ENCODE results near the gene RAF1. TPM values are rescaled to one million over a fixed set of nuclear protein-coding genes. Genes with fewer than 3 reads are reported as not detected.

Gene RAF1
- total and polyA plus RNA-seq, 2 donors (not counting 1 experiment from before 2014, with no cell fraction given), result 134 to 258 TPM

DNA sequence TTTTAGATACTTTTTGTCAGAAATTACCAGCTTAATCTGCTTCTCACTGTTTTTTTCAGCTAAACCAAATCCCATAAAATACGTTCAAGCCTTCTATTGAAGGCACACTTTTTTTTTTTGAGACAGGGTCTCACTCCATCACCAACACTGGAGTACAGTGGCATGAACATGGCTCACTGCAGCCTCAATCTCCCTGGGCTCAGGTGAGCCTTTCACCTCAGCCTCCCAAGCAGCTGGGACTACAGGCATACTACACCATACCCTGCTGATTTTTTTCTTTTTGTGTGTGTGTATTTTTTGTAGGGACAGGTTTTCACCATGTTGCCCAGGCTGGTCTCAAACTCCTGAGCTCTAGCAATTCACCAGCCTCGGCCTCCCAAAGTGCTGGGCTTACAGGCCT is 3.7 kb downstream of the RAF1 start:
- H4K20me1 ChIP-seq (ENCODE audit: control insufficient read depth, extremely low read depth, insufficient read depth, low read length), result no peaks in the 10 kb centered on the region
- peaks cover 83% of the 10 kb centered on the region for H3K79me2 ChIP-seq (ENCODE audit: control insufficient read depth, insufficient read depth, low read length)
- H3K27ac ChIP-seq (ENCODE audit: insufficient read depth, low read length), result peak overlapping the region; percentile 37
- H3K9ac ChIP-seq (ENCODE audit: insufficient read depth, low read length), result no peak overlapping the region
- no peak for DNase-seq (ENCODE audit: low read depth in 2 of 2)
- TF ChIP-seq, protein P1, sequence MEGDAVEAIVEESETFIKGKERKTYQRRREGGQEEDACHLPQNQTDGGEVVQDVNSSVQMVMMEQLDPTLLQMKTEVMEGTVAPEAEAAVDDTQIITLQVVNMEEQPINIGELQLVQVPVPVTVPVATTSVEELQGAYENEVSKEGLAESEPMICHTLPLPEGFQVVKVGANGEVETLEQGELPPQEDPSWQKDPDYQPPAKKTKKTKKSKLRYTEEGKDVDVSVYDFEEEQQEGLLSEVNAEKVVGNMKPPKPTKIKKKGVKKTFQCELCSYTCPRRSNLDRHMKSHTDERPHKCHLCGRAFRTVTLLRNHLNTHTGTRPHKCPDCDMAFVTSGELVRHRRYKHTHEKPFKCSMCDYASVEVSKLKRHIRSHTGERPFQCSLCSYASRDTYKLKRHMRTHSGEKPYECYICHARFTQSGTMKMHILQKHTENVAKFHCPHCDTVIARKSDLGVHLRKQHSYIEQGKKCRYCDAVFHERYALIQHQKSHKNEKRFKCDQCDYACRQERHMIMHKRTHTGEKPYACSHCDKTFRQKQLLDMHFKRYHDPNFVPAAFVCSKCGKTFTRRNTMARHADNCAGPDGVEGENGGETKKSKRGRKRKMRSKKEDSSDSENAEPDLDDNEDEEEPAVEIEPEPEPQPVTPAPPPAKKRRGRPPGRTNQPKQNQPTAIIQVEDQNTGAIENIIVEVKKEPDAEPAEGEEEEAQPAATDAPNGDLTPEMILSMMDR (conservative IDR thresholded peaks at IDR 0.05 in 1 of 2, IDR thresholded peaks at IDR 0.05 in 1 of 2; ENCODE audit: low read depth in 1 of 2, low read length in 2 of 2), result no peak
- no peak for TF ChIP-seq EZH2 (IDR thresholded peaks at IDR 0.05; ENCODE audit: low read length, missing control alignments)
- no peaks in the 10 kb centered on the region for H3K9me3 ChIP-seq (ENCODE audit: control insufficient read depth, insufficient read depth, low read depth, low read length)
- no peaks in the 10 kb centered on the region for H3K27me3 ChIP-seq (ENCODE audit: control insufficient read depth, insufficient read depth, low read length)
- H2AFZ ChIP-seq (ENCODE audit: low read length), result no peak overlapping the region
- H3K4me2 ChIP-seq (ENCODE audit: extremely low read depth, insufficient read depth, low read length), result peak overlapping the region; percentile 44
- H3K4me3 ChIP-seq (replicated peaks in 1 of 4; ENCODE audit: control extremely low read depth in 1 of 4, insufficient read depth in 1 of 4, low read depth in 3 of 4, low read length in 4 of 4), result peak overlapping the region in 1 of 4 experiments; percentile 69
- H3K4me1 ChIP-seq (ENCODE audit: control insufficient read depth, extremely low read depth, insufficient read depth, low read length), result peaks cover 14% of the 10 kb centered on the region
- no peaks in the 10 kb centered on the region for H3K36me3 ChIP-seq (ENCODE audit: control insufficient read depth, insufficient read depth, low read length)

DNA sequence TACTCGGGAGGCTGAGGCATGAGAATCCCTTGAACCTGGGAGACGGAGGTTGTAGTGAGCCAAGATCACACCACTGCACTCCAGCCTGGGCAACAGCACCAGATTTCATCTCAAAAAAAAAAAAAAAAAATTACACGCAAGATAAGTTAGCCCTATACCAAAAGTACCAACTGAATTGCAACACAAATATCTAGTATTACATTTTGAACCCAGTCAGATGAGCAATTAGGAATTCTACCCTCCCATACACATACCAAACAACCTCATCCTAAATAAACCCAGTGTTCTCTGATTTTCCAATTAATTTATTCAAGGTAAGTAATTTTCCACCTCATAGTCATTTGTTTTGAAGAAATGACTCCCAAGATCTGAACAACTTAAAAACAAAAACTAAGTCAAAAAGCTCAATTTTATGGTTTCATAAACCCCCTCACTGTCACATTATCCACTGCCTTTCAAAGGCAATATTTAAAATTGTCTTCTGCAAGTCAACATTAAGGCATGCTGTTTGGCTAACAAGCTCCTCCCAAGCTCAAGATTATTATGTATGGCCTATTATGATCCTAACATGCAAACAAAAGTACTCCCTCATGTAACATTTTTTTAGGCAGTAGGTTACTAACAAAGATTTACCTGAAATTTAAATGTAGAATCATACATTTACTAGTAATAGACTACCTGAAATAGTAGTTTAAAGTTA is 4.5 kb downstream of the RAF1 start:
- peak; percentile 17 to 52 for DNase-seq (ENCODE audit: low read depth in 2 of 2)

DNA sequence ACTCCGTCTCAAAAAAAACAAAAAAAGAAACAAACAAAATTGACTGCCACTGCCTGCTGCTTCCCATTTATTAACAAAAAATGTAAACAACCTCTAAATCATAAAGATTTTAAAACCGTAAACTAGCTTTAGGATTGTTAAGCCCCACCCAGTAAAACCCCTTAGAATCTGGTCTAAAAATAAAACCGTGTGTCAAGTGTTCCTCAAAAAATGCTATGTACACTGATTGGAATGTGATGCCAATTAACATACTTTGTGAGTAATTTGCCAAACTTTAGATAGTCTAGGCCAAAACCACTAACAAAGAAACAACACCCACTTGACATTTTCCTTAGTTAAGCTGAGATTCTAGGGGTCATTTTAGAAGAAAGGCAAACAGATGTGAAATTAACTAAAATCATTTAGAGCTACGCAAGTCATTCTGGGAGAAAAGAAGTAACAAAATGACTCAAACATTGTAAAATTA is 5.3 kb downstream of the RAF1 start:
- peak; percentile 84 to 94 for DNase-seq (ENCODE audit: low read depth in 2 of 2)
- H2AFZ ChIP-seq (ENCODE audit: low read length), result no peak overlapping the region
- no peak overlapping the region for H3K9ac ChIP-seq (ENCODE audit: insufficient read depth, low read length)
- H3K79me2 ChIP-seq (ENCODE audit: control insufficient read depth, insufficient read depth, low read length), result peaks cover 96% of the 10 kb centered on the region
- no peaks in the 10 kb centered on the region for H3K36me3 ChIP-seq (ENCODE audit: control insufficient read depth, insufficient read depth, low read length)
- H3K4me2 ChIP-seq (ENCODE audit: extremely low read depth, insufficient read depth, low read length), result peak overlapping the region; percentile 42
- peaks cover 15% of the 10 kb centered on the region for H3K4me1 ChIP-seq (ENCODE audit: control insufficient read depth, extremely low read depth, insufficient read depth, low read length)
- peak overlapping the region in 1 of 4 experiments; percentile 9 for H3K4me3 ChIP-seq (replicated peaks in 1 of 4; ENCODE audit: control extremely low read depth in 1 of 4, insufficient read depth in 1 of 4, low read depth in 3 of 4, low read length in 4 of 4)
- TF ChIP-seq EZH2 (IDR thresholded peaks at IDR 0.05; ENCODE audit: low read length, missing control alignments), result no peak
- TF ChIP-seq, protein P1 (conservative IDR thresholded peaks at IDR 0.05 in 1 of 2, IDR thresholded peaks at IDR 0.05 in 1 of 2; ENCODE audit: low read depth in 1 of 2, low read length in 2 of 2), result no peak
- no peaks in the 10 kb centered on the region for H4K20me1 ChIP-seq (ENCODE audit: control insufficient read depth, extremely low read depth, insufficient read depth, low read length)
- H3K9me3 ChIP-seq (ENCODE audit: control insufficient read depth, insufficient read depth, low read depth, low read length), result no peaks in the 10 kb centered on the region
- H3K27me3 ChIP-seq (ENCODE audit: control insufficient read depth, insufficient read depth, low read length), result no peaks in the 10 kb centered on the region
- peak overlapping the region; percentile 80 for H3K27ac ChIP-seq (ENCODE audit: insufficient read depth, low read length)

More for the DNA sequence above, 4.5 kb downstream of the RAF1 start:
- TF ChIP-seq, protein P1 (conservative IDR thresholded peaks at IDR 0.05 in 1 of 2, IDR thresholded peaks at IDR 0.05 in 1 of 2; ENCODE audit: low read depth in 1 of 2, low read length in 2 of 2), result no peak
- no peak for TF ChIP-seq EZH2 (IDR thresholded peaks at IDR 0.05; ENCODE audit: low read length, missing control alignments)
- Histone ChIP-seq H3K4me1 (ENCODE audit: control insufficient read depth, extremely low read depth, insufficient read depth, low read length) (peaks cover 14% of the 10 kb centered on the region), H3K9ac (ENCODE audit: insufficient read depth, low read length) (no peak overlapping the region), H3K4me2 (ENCODE audit: extremely low read depth, insufficient read depth, low read length) (peak overlapping the region; percentile 44), H3K9me3 (ENCODE audit: control insufficient read depth, insufficient read depth, low read depth, low read length) (no peaks in the 10 kb centered on the region), H3K4me3 (replicated peaks in 1 of 4; ENCODE audit: control extremely low read depth in 1 of 4, insufficient read depth in 1 of 4, low read depth in 3 of 4, low read length in 4 of 4) (peak overlapping the region; percentile 6 to 23 (median 9)), H3K27me3 (ENCODE audit: control insufficient read depth, insufficient read depth, low read length) (no peaks in the 10 kb centered on the region), H3K36me3 (ENCODE audit: control insufficient read depth, insufficient read depth, low read length) (no peaks in the 10 kb centered on the region), H3K27ac (ENCODE audit: insufficient read depth, low read length) (peak overlapping the region; percentile 78), H4K20me1 (ENCODE audit: control insufficient read depth, extremely low read depth, insufficient read depth, low read length) (no peaks in the 10 kb centered on the region), H2AFZ (ENCODE audit: low read length) (no peak overlapping the region), H3K79me2 (ENCODE audit: control insufficient read depth, insufficient read depth, low read length) (peaks cover 90% of the 10 kb centered on the region)

Measured in fibroblast of lung (primary cell).